Ectodermal cell (in vitro differentiated cells): Measurements from ENCODE around the gene SFMBT2.

Experiments used
- H3K27ac ChIP-seq: 2 replicates; pipeline ENCODE4 v1.7.0; 2013; ENCODE audit warnings: mild to moderate bottlenecking, low read depth, low read length; ENCODE audit not compliant: insufficient read depth, poor library complexity, severe bottlenecking
- H3K27me3 ChIP-seq: 2 replicates; pipeline ENCODE4 v1.7.0; 2013; ENCODE audit warnings: mild to moderate bottlenecking, low read length; ENCODE audit not compliant: insufficient read depth, control insufficient read depth, poor library complexity, severe bottlenecking
- H3K36me3 ChIP-seq: one replicate; pipeline ENCODE4 v1.7.0; 2013; ENCODE audit warnings: low read length; ENCODE audit not compliant: control insufficient read depth, insufficient read depth
- H3K4me1 ChIP-seq: one replicate; pipeline ENCODE4 v1.7.0; 2013; ENCODE audit warnings: low read length; ENCODE audit not compliant: control insufficient read depth, insufficient read depth
- H3K4me3 ChIP-seq: 2 replicates; pipeline ENCODE4 v1.7.0; 2013; ENCODE audit warnings: low read depth, low read length, control low read depth; ENCODE audit not compliant: insufficient read depth
- H3K9me3 ChIP-seq: 2 replicates; pipeline ENCODE4 v1.7.0; 2013; ENCODE audit warnings: mild to moderate bottlenecking, low read length, moderate library complexity; ENCODE audit not compliant: control insufficient read depth
- WGBS, 2 experiments: methylation state at CpG; one replicate each; pipeline ENCODE4 v1.1.7; 2013; ENCODE audit warnings: missing lambda C conversion rate in 2 of 2; 5-methylcytosine and 5-hydroxymethylcytosine counted together

SFMBT2 gene

DNA sequence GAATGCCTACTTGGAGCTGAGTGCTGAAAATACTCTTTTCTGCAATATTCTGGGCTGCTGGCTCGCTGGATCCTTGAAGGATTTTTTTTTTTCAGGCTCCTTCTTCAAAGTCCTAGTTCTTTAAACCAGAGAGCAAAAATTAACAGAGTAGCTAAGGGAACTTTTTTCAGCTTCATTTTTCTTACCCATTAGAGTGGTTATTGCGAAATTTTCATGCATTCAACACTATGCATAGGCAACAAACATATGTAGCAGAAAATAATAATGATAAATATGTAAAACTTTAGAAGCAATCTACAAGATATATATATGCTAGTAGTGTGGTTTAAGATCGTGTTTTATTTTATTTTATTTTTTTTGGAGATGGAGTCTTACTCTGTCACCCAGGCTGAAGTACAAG, 264.6 kb downstream of the SFMBT2 start:
- no peaks in the 10 kb centered on the region for H3K27me3 ChIP-seq
- WGBS, 2 experiments = 79 to 82% methylated on average over 2 to 3 of the region's 3 CpGs
- H3K4me1 ChIP-seq = no peaks in the 10 kb centered on the region
- H3K27ac ChIP-seq = no peak overlapping the region
- no peak overlapping the region for H3K4me3 ChIP-seq
- no peaks in the 10 kb centered on the region for H3K36me3 ChIP-seq
- H3K9me3 ChIP-seq = no peaks in the 10 kb centered on the region

- H3K27me3 ChIP-seq = no peaks in the 10 kb centered on the region
- no peaks in the 10 kb centered on the region for H3K4me1 ChIP-seq
- no peak overlapping the region for H3K4me3 ChIP-seq
- WGBS, 2 experiments = 95 to 97% methylated on average over 4 to 5 of the region's 5 CpGs
- no peaks in the 10 kb centered on the region for H3K9me3 ChIP-seq
- no peak overlapping the region for H3K27ac ChIP-seq
- no peaks in the 10 kb centered on the region for H3K36me3 ChIP-seq
These were observed 274.8 kb downstream of the SFMBT2 start for GRCh38 chr10:7136016-7136415.

- Histone ChIP-seq H3K9me3 (no peaks in the 10 kb centered on the region), H3K4me3 (no peak overlapping the region), H3K4me1 (no peaks in the 10 kb centered on the region), H3K27me3 (no peaks in the 10 kb centered on the region), H3K27ac (no peak overlapping the region), H3K36me3 (no peaks in the 10 kb centered on the region)
These were observed 275.6 kb downstream of the SFMBT2 start for GRCh38 chr10:7135188-7135587.

GRCh38 chr10:7134448-7134847, 276.4 kb downstream of the SFMBT2 start:
- H3K27ac ChIP-seq = no peak overlapping the region
- no peak overlapping the region for H3K4me3 ChIP-seq
- H3K9me3 ChIP-seq = no peaks in the 10 kb centered on the region
- no peaks in the 10 kb centered on the region for H3K4me1 ChIP-seq
- no peaks in the 10 kb centered on the region for H3K36me3 ChIP-seq
- 88 to 100% methylated on average over 1 of the region's 1 CpG for WGBS, 2 experiments
- no peaks in the 10 kb centered on the region for H3K27me3 ChIP-seq

DNA sequence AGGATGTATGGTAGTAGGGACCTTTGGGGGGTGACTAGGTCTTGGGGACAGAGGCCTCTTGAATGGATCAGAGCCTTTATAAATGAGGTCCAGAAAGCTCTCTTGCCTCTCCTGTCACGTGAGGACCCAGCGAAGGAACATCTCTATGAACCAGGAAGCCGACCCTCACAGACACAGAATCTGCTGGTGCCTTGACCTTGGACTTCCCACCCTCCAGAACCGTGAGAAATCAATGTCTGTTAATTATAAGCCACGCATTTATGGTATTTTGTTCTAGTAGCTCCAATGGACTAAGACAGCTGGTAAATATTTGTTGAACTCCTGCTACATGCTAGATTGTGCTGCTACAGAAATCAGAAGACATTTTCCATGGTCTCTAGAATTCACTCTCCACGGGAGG, 276.9 kb downstream of the SFMBT2 start:
- Histone ChIP-seq H3K27me3 (no peaks in the 10 kb centered on the region), H3K9me3 (no peaks in the 10 kb centered on the region), H3K4me1 (no peaks in the 10 kb centered on the region), H3K4me3 (no peak overlapping the region), H3K36me3 (no peaks in the 10 kb centered on the region), H3K27ac (no peak overlapping the region)
- whole genome bisulfite sequencing, 2 experiments = 92 to 93% methylated on average over 6 of the region's 6 CpGs

GRCh38 chr10:7133278-7133677, 277.6 kb downstream of the SFMBT2 start:
- H3K4me1 ChIP-seq = no peaks in the 10 kb centered on the region
- H3K9me3 ChIP-seq = no peaks in the 10 kb centered on the region
- H3K27me3 ChIP-seq = no peaks in the 10 kb centered on the region
- WGBS, 2 experiments = 93% methylated on average over 10 to 11 of the region's 11 CpGs
- no peak overlapping the region for H3K27ac ChIP-seq
- no peaks in the 10 kb centered on the region for H3K36me3 ChIP-seq
- no peak overlapping the region for H3K4me3 ChIP-seq

DNA sequence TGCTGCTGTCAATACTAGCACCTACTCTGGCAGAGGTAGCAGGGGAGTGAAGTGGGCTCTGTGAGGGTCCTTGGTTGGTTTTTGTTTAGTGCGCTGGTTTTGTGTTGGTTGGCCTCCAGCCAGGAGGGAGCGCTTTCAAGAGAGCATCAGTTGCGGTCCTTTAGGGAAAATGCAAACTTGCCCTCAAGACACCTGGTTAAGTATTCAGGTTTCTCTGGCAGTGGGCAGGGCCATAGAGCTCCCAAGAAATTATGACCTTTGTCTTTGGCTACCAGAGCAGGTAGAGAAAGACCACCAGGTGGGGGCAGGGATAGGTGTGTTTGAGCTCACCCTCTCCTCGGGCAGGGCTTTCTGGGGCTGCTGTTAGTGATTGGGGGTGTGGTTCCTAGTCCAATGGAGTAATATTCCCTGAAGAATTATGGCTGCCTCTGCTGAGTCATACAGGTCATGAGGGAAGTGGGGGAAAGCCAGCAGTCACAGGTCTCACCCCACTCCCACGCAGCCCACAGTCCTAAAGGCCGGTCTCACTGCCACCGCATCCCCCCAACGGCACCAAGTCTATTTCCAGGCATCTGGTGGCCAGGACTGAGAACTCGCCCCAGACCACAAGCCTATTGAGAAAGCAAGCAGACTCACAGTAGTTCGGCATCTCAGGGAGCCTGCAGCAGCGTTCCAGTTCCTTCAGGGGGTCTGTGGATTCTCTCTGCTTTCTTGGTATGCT, 280.5 kb downstream of the SFMBT2 start:
- Histone ChIP-seq H3K4me3 (no peak overlapping the region), H3K27me3 (no peaks in the 10 kb centered on the region), H3K27ac (no peak overlapping the region), H3K4me1 (no peaks in the 10 kb centered on the region), H3K36me3 (no peaks in the 10 kb centered on the region), H3K9me3 (no peaks in the 10 kb centered on the region)
- 94% methylated on average over 11 of the region's 11 CpGs for WGBS, 2 experiments

- Histone ChIP-seq H3K4me3 (no peak overlapping the region), H3K9me3 (no peaks in the 10 kb centered on the region), H3K27me3 (no peaks in the 10 kb centered on the region), H3K36me3 (no peaks in the 10 kb centered on the region), H3K4me1 (no peaks in the 10 kb centered on the region), H3K27ac (no peak overlapping the region)
- 93 to 94% methylated on average over 5 to 6 of the region's 6 CpGs for WGBS, 2 experiments
These were observed 287.1 kb downstream of the SFMBT2 start for GRCh38 chr10:7123774-7124173.

DNA sequence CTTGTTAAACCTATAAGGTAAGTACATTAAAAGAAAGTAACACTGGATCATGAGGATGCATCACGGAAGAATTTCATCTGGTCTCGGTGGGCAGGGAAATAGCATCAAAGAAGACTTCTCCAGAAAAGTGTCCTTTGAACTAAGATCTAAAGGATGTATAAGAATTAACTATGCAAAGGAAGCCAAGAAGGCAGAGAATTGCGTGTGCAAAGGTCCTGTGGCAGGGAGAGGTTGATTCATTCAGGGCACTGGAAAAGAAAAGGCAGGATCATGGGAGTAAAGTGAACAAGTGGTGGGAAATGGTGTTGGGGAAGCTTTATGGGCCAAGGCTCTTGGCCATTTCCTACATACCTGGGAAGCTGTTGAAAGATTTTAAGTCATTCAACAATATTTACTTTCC, 288.3 kb downstream of the SFMBT2 start:
- Histone ChIP-seq H3K9me3 (no peaks in the 10 kb centered on the region), H3K4me1 (no peaks in the 10 kb centered on the region), H3K4me3 (no peak overlapping the region), H3K27me3 (no peaks in the 10 kb centered on the region), H3K36me3 (no peaks in the 10 kb centered on the region), H3K27ac (no peak overlapping the region)
- 97 to 99% methylated on average over 3 of the region's 3 CpGs for WGBS, 2 experiments

DNA sequence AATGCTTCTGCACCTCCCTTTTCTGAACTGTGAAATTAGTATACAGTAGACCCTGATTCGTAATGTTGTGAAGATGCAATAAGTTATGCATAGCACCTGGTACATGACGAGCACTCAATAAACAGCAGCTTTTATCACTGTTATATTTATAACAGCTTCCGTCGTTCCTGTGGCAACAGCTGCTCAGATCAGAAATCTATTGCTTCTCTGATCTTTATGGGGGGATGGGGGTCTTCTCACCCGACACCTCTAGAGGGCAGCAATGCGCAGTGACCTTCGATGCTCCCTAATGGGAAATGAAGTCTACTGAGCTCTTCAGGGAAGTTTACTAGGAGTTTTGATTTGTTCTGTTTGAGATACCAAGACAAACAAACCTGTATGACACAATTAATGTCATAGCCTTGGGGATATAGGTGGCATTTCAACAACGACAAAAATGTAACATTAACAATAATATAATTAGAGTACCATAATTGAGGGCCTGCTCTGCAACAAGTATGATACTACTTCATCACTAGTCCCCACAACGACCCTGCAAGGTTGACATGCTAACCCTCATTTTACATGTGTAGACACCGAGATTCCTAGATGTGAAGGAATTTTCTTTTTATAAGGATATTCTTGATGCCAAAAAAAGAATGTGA, 289.6 kb downstream of the SFMBT2 start:
- Histone ChIP-seq H3K27me3 (no peaks in the 10 kb centered on the region), H3K27ac (no peak overlapping the region), H3K9me3 (no peaks in the 10 kb centered on the region), H3K4me1 (no peaks in the 10 kb centered on the region), H3K36me3 (no peaks in the 10 kb centered on the region), H3K4me3 (no peak overlapping the region)
- 36 to 49% methylated on average over 8 to 9 of the region's 10 CpGs for WGBS, 2 experiments
